ENCODE measurements around the gene PDE1C.

DNA sequence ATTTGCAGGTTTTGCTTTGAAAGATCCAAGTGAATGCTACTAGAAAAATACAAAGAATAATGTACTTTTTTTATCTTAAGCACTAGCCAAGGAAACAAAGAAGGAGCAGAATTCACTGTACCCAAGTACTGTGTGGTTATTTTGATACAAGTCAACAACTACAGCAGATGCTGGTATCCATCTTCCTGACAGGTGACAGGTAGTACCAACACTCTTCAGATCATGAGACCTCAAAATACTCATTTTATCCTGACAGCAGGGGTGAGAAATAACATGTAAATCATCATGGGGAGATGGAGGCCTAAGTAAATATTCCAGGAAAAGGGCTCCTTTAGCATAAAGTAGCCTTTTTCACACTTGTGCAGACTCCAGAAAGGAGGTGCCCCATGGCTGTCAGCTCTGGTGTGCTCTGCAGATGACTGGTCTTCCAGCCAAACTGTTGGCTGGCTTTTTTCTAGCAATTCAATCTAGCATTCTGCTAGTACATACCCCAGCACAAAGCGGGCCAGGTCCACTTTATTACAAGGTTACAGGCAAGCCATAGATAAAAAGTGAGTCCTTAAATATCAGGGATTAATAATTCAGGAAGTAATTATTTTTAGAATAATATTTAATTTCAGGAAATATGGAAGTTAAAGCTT lies 90.4 kb downstream of the PDE1C start:
- no peak for TF ChIP-seq SPI1 (IDR thresholded peaks at IDR 0.05; ENCODE audit: low read depth, low read length)
- TF ChIP-seq POLR2A (IDR thresholded peaks at IDR 0.05; ENCODE audit: low read depth, low read length) = no peak

Measured in GM12891 (cell line).